Lower leg skin (tissue), 3 donors: ENCODE results near the gene CCDC14.
"Not testable (repeated sequence)": the region's sequence is repeated elsewhere in the genome, so short reads cannot be mapped to it uniquely, and the experiment has no call there.

Source experiments
- POLR2A ChIP-seq, 2 donors: fragments of 450-650 bp; IDR thresholded peaks; one replicate each; pipeline ENCODE4 v1.6.1; 2016 to 2017; ENCODE audit warnings: antibody characterized with exemption in 2 of 2, mild to moderate bottlenecking in 1 of 2, moderate library complexity in 1 of 2
- TF ChIP-seq, protein P1 (sequence below), 3 donors: fragments of 450-650 bp; IDR thresholded peaks; one replicate each; pipeline ENCODE4 v1.5.1; 2016; ENCODE audit warnings: antibody characterized with exemption in 3 of 3, mild to moderate bottlenecking in 3 of 3, moderate library complexity in 2 of 3

DNA sequence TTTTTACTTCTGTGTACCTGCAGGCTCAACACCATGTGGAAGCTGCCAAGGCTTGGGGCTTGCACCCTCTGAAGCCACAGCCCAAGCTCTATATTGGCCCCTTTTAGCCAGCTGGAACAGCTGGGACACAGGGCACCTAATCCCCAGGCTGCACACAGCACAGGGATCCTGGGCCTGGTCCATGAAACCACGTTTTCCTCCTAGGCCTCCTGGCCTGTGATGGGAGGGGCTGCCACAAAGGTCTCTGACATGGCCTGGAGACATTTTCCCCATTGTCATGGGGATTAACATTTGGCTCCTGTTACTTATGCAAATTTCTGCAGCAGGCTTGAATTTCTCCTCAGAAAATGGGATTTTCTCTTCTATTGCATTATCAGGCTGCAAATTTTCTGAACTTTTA is 70.0 kb downstream of the CCDC14 start:
- TF ChIP-seq, protein P1, sequence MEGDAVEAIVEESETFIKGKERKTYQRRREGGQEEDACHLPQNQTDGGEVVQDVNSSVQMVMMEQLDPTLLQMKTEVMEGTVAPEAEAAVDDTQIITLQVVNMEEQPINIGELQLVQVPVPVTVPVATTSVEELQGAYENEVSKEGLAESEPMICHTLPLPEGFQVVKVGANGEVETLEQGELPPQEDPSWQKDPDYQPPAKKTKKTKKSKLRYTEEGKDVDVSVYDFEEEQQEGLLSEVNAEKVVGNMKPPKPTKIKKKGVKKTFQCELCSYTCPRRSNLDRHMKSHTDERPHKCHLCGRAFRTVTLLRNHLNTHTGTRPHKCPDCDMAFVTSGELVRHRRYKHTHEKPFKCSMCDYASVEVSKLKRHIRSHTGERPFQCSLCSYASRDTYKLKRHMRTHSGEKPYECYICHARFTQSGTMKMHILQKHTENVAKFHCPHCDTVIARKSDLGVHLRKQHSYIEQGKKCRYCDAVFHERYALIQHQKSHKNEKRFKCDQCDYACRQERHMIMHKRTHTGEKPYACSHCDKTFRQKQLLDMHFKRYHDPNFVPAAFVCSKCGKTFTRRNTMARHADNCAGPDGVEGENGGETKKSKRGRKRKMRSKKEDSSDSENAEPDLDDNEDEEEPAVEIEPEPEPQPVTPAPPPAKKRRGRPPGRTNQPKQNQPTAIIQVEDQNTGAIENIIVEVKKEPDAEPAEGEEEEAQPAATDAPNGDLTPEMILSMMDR (IDR thresholded peaks at IDR 0.05) = not testable (repeated sequence)
- TF ChIP-seq POLR2A (IDR thresholded peaks at IDR 0.05) = not testable (repeated sequence)
